H54 (cell line): Measurements from ENCODE around the gene COL1A1.

Experiments
- DNase-seq: peaks from one replicate; pipeline ENCODE4 v3.0.0; 2011; ENCODE audit warnings: low spot score, mixed read lengths; ENCODE audit not compliant: insufficient read length
- FAIRE-seq: peaks from 3 replicates; lab custom pipeline; 2011; peaks lifted over from hg19 to GRCh38; lab: Jason Lieb, UNC
- POLR2A ChIP-seq: IDR thresholded peaks from 2 replicates; pipeline ENCODE4 v1.6.1; 2011; ENCODE audit warnings: low read depth, mild to moderate bottlenecking, low read length

The COL1A1 gene

DNA sequence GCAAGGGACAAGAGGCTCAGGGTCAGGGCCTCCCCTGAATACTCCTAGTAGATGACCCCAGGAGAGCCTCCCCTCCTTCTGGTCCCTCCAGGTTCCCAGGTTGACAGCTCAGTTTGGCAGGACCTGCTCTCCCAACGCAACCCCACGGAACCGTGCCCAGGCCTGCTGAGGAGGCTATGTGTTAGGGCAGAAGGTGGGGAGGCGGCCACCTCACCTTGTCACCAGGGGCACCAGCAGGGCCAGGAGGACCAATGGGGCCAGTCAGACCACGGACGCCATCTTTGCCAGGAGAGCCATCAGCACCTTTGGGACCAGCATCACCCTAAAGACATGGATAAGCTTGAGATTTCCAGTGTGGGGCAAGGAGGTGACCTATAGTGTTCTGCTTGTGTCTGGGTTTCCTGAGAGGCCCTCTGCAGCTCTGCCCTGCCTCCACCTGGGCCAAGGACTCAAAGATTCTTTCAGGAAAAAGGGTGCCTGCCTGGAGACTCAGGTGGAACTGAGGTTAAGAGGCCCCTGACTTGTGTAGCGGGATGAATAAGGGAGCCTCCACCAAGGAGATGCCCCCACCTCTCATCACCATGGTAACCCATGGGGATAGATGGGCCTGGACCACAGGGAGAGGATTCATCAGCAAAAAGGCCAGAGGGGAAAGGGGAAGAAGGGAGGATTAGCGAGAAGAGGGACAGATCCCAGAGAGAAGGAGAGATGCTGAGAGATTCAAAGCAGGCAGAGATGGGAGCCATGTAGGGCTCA is 10.7 kb downstream of the COL1A1 start:
- TF ChIP-seq POLR2A, result no peak
- DNase-seq, result no peak

DNA sequence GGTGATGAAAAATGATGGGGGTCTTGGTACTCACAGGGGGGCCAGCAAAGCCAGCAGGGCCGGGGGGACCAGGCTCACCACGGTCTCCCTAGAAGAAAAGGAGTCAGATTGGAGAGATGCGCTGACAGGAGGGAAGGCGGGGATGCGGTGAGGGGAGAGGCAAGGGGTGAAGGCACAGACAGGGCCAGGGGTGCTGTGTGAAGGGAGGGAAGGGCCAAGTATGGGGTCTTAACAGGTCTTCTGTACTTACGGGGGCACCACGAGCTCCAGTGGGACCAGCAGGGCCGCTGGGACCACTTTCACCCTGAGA is 11.2 kb downstream of the COL1A1 start:
- FAIRE-seq (no peak), DNase-seq (no peak)
- TF ChIP-seq POLR2A, result no peak

More for the DNA sequence above, 10.7 kb downstream of the COL1A1 start:
- FAIRE-seq, result no peak

DNA sequence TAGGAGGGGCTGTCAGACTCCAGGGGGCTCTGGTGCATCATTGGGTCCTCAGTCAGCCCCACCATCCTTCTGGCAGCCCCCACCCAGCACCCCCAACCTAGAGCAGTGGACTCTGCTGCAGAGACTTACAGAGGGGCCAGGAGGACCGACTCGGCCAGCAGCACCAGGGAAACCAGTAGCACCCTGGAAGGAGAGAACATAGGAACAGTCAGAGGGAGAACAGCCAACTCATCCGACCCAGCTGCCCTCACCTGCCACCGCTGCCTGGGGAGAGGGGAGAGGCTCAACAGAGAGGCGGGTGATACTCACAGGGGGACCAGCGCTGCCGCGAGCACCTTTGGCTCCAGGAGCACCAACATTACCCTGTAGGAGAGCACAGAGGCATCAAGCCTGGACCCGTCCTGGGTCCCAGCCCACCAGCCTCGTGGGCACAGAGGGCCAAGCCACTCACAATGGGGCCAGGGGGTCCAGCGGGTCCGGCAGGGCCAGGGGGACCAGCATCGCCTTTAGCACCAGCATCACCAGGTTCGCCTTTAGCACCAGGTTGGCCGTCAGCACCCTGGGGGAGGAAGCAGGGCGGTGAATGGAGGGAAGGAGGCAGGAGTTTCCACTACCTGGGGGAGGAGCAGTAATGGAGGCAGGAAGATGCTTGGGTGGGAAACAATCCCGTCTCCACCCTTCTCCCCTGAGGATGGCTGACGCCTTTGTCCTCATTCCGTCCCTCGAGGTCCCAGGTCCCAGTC is 11.7 kb downstream of the COL1A1 start:
- no peak for TF ChIP-seq POLR2A
- no peak for DNase-seq
- no peak for FAIRE-seq

DNA sequence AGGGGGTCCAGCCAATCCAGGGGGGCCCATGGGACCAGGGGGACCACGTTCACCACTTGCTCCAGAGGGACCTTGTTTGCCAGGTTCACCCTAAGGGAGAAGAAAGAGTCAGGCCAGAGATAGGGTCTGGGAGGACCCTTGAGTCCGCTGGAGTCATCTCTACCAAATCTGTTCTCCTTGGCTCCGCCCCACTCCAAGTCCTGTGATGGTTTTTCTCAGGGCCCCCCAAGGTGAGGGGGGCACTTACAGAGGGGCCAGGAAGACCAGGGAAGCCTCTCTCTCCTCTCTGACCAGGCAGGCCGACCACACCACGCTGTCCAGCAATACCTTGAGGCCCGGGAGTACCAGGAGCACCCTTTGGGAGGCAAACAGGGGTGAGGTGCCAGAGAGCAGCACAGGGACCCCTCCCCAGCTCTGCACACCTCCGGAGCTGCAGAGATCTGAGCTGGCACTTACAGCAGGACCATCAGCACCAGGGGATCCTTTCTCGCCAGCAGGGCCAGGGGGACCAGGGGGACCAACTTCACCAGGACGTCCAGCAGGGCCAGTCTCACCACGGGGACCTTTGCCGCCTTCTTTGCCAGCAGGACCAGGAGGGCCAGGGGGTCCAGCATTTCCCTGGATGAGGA is 12.4 kb downstream of the COL1A1 start:
- no peak for TF ChIP-seq POLR2A
- no peak for DNase-seq
- FAIRE-seq, result no peak

DNA sequence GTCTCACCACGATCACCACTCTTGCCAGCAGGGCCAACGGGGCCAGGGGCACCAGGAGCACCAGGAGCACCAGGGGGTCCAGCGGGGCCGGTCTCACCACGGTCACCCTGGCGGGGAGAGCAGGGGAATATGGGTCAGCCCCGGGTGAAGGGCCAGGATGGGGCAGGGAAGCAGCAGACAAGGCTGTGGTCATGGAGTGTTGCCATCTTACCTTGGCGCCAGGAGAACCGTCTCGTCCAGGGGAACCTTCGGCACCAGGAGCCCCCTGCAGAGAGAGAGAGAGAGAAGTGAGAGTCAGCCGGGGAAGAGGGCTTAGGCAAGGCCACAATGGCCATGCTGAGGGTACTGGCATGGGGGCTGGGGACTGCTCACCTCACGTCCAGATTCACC is 12.9 kb downstream of the COL1A1 start:
- no peak for FAIRE-seq
- no peak for TF ChIP-seq POLR2A
- DNase-seq, result no peak

DNA sequence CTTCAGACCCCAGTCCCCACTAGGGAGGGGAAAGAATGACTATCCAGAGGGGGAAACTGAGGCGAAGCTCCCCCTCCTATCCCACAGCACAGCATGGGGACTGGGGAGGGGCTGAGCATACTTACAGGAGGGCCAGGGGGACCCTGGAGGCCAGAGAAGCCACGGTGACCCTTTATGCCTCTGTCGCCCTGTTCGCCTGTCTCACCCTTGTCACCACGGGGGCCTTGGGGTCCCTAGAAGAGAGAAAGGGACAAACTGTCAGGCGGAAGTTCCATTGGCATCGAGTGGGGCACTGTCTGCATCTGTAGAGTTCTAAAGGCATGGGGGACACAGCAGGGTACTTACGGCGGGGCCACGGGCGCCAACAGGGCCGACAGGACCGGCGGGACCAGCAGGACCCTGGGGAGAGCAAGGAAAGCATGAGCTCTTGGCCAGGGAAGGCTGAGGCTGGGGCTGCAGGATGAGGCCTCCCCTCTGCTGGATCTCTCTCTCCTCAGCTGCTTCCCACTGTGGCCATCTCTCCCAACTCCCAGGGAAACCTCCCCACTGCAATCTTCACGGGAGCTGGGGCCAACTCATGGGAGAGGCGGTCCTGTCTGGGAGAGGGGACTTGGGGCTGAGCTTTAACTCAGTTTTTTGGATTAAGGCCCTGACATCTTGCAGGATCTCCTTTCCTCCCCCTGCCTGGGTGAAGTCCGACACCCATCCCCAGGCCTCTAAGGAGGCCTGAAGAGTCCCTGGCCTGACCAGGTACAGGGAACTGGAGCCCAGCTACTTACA is 13.5 kb downstream of the COL1A1 start:
- FAIRE-seq (no peak), DNase-seq (no peak)
- TF ChIP-seq POLR2A, result no peak

DNA sequence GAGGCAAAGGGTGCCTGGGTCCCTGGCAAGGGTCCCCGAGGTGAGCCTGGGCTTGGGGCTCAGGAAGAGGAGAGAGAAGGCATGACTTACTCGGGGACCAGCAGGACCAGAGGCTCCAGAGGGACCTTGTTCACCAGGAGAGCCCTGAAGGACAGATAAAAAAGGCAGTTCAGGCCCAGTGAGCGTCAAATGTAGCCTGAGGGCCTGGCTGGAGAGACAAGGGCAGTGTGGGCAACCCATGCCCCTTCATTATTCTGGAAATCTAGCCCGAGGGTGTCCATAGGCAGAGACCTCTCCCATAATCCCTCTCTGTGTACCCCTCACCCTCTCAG is 14.1 kb downstream of the COL1A1 start:
- DNase-seq (no peak), FAIRE-seq (no peak)
- no peak for TF ChIP-seq POLR2A

DNA sequence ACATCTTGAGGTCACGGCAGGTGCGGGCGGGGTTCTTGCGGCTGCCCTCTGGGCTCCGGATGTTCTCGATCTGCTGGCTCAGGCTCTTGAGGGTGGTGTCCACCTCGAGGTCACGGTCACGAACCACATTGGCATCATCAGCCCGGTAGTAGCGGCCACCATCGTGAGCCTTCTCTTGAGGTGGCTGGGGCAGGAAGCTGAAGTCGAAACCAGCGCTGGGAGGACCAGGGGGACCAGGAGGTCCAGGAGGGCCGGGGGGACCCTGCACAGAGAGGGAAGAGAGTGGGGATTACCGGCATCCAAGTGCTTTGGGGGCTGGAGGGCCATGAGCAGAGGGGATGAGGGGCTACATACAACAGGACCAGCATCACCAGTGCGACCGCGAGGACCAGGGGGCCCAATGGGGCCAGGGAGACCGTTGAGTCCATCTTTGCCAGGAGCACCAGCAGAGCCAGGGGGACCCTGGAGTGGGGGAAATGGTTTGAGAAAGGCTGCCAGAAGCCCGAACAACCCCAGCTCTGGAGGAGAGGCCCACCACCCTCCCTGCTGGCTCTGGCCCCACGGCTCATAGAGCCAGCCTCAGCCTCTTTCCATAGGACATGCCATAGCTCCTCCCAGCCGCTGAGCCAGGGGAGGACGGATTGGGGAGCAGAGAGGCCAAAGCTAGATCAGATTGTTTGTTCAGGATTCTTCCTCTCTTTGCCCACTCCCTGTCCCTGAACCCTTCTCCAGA is 14.6 kb downstream of the COL1A1 start:
- DNase-seq (no peak), FAIRE-seq (no peak)
- no peak for TF ChIP-seq POLR2A

DNA sequence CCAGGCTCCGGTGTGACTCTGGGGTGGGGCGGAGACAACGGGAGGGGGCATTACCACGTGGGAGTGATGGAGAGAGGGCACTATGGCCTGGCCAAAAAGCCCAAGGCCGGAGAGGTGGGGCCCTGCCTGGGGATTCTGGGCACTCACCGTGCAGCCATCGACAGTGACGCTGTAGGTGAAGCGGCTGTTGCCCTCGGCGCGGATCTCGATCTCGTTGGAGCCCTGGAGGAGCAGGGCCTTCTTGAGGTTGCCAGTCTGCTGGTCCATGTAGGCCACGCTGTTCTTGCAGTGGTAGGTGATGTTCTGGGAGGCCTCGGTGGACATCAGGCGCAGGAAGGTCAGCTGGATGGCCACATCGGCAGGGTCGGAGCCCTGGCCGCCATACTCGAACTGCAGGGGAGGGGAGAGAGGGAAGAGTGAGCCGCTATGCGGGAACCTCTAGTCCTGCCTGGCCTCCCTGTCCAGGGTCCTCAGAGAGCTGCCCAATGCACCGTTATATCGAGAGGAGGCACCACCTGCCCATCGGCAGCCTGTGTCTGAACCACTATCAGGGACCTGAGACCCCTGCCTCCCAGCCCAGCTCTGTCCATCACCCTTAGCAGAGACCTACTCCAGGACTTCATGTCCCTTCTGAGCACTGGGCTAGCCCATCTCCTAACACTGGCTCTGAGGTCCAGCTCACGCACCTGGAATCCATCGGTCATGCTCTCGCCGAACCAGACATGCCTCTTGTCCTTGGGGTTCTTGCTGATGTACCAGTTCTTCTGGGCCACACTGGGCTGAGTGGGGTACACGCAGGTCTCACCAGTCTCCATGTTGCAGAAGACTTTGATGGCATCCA is 15.6 kb downstream of the COL1A1 start:
- FAIRE-seq (no peak), DNase-seq (no peak)
- TF ChIP-seq POLR2A, result no peak

DNA sequence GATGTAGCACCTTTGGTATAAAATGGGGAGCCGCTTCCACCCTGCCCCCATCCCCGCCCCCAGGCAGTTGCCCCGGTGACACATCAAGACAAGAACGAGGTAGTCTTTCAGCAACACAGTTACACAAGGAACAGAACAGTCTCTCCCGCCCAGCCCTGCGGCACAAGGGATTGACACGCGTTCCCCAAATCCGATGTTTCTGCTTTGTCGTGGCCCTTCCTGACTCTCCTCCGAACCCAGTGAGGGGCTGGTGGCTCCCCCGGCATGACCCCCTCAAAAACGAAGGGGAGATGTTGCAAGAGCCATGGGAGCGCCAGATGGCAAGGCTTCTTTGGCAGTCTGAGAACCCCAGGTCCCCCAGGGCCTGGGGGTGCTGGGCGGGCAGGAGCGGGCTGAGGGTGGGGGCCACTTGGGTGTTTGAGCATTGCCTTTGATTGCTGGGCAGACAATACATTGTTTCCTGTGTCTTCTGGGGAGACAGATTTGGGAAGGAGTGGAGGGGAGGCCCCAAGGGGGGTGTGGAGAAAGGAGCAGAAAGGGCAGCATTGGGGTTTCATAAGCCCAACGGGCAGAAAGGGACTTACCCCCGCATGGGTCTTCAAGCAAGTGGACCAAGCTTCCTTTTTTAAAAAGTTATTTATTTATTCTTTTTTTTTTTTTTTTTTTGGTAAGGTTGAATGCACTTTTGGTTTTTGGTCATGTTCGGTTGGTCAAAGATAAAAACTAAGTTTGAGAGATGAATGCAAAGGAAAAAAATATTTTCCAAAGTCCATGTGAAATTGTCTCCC is 16.6 kb downstream of the COL1A1 start:
- no peak for DNase-seq
- FAIRE-seq, result no peak
- TF ChIP-seq POLR2A, result no peak

DNA sequence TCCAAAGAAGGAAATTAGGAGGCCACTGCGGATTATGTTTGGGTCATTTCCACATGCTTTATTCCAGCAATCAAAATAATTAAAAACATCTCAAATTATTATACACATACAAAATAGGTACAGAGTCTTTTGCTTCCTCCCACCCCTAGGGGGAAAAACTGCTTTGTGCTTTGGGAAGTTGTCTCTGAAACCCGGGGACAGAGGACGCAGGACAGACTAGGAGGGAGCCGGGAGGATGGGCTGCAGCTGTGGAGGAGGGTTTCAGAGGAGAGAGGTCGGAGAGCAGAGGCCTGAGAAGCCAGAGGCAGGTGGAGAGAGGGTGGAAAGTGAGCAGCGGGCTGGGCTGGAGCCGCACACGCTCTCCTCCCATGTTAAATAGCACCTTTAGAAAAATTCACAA is 17.4 kb downstream of the COL1A1 start:
- no peak for FAIRE-seq
- TF ChIP-seq POLR2A, result no peak
- no peak for DNase-seq
